Placental pericyte (primary cell): Measurements from ENCODE around the gene ADAMTSL3. TPM values are rescaled to one million over a fixed set of nuclear protein-coding genes. Genes with fewer than 3 reads are reported as not detected.

Experiments
- small RNA-seq: library from RNA; depleted of rRNA; stranded (forward); fragments of <200 nt; gene quantifications from one replicate; pipeline ENCODE3, GENCODE V24; 2012; ENCODE audit warnings: low replicate concordance
- total RNA-seq: library from RNA; depleted of rRNA; stranded (reverse); fragments of >200 nt; gene quantifications from 2 replicates; pipeline ENCODE4 v1.2.3, GENCODE V29; 2012

The ADAMTSL3 gene
- total RNA-seq = 0.22 TPM in 1 of 2 replicates, not detected in the other

GRCh38 chr15:83653639-83654378 lies at the start of gene ADAMTSL3:
Gene ADAMTSL3, plus strand, starts transcription at chr15:83654123. Its CDS starts 1,639 bp downstream, at chr15:83655762.

Small RNA genes within 50 kb of the gene (small RNA-seq; reads per million reads assigned to genes)
- not detected for gene RNU6-1339P
- gene RNU6-401P = not detected

Other genes with a start within 250 kb of the ADAMTSL3 start
- gene SH3GL3, start 206.8 kb upstream of the ADAMTSL3 start, total RNA-seq = 0.22 TPM in 1 of 2 replicates, not detected in the other